GM21360 (cell line): ENCODE data around the gene GBGT1.

ENCODE experiments used
- ATAC-seq: cut with Tn5 transposase; IDR thresholded peaks from one replicate; pipeline ENCODE4 v1.9.1; 2021; ENCODE audit warnings: mild to moderate bottlenecking, moderate library complexity; ENCODE audit not compliant: unreplicated experiment

Gene GBGT1

DNA sequence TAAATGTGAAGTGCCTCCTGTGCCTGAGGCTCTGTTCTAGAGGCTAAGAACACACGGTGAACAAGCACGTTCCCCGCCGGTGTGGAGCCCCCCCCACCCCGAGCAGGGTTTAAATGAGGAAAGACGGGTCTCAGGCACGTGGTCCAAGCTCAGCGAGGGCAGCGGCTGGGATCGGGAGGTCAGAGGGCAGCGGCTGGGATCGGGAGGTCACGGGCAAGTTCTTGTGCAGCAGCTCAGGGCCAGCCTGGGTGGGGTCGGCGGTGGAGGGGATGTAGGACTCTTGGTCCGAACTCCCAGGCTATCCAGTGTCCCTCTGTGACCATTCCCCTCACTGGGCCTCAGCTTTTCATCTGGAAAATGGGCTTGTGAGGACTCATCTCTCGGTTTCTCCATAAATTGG, 2.7 kb upstream of the GBGT1 start:
- ATAC-seq = no peak

DNA sequence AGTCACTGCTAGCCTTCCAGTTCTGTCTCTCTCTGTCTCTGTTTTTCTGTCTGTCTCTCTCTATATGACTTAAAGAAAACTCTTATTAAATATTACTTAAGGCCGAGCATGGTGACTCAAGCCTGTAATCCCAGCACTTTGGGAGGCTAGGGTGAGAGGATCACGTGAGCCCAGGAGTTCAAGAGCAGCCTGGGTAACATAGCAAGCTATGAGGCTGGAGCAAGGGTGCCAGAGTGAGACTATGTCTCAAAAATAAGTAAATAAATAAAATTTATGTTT, 1.7 kb upstream of the GBGT1 start:
- ATAC-seq = no peak

- no peak for ATAC-seq
These were observed 477 bp upstream of the GBGT1 start for GRCh38 chr9:133164191-133164590.

GRCh38 chr9:133162861-133163503, 732 bp downstream of the GBGT1 start:
- no peak for ATAC-seq

DNA sequence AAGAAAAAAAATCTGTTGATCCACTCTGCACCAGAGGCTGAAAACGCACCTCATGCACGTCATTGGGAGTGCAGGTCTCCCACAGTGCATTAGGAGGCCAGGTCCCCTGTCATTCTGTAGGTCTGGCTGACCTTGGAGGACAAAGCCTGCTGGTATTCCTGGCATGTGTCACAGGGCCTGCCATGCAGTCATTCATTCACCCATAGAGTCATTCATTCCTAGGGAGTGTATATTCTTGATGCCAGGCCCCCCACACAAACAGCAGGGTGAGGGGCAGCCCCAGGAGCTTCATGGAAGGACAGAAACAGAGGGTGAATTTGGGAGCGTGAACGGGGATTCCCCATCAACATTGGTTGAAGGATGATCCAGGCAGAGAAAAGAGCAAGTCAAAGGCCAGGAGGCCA, 2.2 kb downstream of the GBGT1 start:
- ATAC-seq = no peak

GRCh38 chr9:133160742-133161546, 2.8 kb downstream of the GBGT1 start:
- no peak for ATAC-seq

GRCh38 chr9:133158695-133159094, 5.0 kb downstream of the GBGT1 start:
- no peak for ATAC-seq

DNA sequence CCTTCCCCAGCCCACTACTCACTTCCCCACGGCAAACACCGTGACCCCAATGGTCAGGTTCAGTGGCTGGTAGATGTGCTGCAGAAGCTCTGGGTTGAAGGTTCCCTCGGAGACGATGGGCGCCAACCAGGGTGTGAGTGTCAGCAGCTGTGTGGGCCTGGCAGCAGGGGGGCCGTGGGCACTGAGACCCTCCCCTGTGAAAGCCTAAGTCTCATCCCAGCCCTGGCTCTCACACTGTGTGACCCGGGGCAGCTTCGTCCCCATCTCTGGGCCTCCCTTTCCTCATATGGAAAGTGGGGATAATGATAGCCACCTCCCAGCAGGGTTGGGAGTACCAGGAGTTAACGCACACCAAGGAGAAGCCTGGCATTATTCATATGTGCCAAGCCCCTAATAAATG, 8.6 kb downstream of the GBGT1 start:
- no peak for ATAC-seq

- ATAC-seq = no peak
These were observed 9.4 kb downstream of the GBGT1 start for GRCh38 chr9:133154097-133154989.

DNA sequence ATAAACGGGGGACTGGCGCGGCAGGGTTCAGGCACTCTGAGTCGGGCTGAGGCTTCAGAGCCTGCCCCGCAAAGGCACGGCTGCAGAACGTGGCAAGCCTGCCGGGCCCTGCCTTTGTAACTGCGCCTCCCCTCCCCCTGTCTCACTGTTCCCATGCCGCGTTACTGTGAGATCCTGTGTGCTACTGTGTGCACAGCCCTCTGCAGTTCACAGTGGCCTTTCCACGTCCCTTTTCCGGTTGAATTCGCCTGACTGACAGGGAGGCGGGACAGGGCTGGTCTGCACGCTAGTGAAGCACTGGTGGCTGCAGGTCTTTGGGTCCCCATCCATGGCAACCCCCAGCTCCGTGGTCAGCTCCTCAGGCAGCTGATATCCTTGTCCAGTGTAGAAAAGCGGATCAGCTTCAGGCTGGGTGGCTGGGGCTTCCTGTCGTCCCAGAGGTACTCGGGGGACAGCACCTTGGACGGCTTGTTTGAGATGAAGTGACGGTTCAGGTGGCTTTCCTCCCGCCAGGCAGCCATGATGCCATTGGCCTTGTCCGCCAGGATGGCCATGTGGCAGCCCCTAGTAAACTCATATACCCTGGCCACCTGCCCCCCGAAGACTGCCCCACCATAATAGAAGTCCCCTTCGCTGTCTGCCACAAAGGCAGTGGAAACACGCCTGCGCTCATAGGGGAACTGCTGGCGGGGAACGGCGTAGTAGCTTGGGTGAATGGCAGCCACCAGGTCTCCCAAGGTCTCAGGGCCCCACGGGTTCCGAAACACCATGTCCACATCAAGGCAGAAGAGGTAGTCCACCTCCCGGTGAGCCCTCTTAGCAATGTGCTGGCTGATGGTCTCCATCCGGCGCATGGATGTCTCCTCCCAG, 10.3 kb downstream of the GBGT1 start:
- ATAC-seq = no peak

DNA sequence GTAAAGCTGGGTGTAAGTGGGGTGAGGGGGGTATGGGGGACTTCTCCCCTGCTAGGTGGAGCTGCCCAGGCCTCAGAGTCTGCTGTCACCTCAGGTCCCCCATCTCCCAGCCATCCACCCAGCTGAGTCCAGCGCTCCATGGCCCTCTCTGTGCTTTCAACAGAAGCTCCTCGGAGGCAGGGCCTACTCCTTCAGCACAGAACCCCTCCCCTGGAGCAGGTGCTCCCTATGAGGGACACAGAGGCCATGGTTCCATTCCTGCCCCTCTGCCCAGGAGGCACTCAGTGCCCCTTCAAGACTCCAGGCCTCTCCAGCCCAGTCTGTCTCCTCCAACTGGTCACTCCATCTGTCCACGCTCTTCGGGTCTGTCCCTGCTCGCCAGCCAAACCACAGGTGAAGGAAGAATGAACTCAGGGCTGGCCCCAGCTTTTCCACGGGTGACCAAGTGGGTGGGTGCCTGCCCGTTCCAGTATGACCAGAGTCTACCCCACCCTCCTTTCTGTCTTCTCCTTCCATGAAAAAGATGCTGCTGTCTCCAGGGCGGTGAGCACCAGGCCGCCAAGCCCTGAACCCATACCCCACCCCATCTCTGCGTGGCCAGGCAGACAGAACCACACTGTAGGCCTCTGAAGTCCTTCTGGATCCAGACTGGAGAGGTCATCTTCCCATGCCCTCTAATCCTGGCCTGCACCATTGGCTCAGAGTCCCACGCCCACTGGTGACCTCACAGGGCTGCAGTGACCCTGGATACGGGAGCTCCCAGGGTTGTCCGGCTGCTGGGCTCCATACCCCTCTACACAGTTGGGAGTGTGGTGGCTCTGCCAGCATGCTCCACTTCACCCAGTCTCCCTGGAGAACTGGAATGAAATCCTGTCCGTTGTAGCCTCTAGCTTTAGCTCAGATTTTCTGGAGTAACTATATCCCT, 11.9 kb downstream of the GBGT1 start:
- no peak for ATAC-seq

DNA sequence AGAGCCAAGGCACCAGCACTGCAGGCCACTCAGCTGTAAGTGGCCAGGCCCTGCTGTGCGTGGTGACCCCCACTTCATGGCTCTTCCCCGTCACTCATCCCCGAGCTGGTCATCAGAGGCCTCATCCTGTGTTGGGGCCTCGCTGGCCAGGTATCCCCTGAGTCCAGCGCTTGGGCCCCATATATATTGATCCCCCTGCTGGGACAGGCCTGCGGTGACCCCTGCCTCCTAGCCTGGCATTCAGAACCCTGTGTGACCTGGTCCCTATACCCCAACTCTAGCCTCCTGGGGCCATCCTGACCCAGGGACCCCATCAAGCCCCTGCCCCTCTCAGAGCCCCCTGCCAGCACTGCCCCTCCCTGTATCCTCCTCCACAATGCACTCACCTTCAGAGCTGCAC, 12.7 kb downstream of the GBGT1 start:
- ATAC-seq = no peak

- ATAC-seq = peak; percentile 67
These were observed 14.3 kb downstream of the GBGT1 start for GRCh38 chr9:133149130-133150015.

GRCh38 chr9:133148199-133149129, 15.2 kb downstream of the GBGT1 start:
- peak; percentile 2 for ATAC-seq

GRCh38 chr9:133147412-133148198, 16.1 kb downstream of the GBGT1 start:
- no peak for ATAC-seq

GRCh38 chr9:133146746-133147411, 16.8 kb downstream of the GBGT1 start:
- no peak for ATAC-seq
